Karpas-422 (cell line): ENCODE measurements around the gene LRRC23. TPM values are rescaled to one million over a fixed set of nuclear protein-coding genes. Genes with fewer than 3 reads are reported as not detected.
"Not testable (repeated sequence)": the region's sequence is repeated elsewhere in the genome, so short reads cannot be mapped to it uniquely, and the experiment has no call there.

ENCODE experiments used
- DNase-seq: peaks from one replicate; pipeline ENCODE4 v3.0.0-alpha.2; 2015
- H2AFZ ChIP-seq: fragments of 200-600 bp; sonication (generic); 2 replicates; pipeline ENCODE4 v1.6.1; 2014; ENCODE audit warnings: antibody characterized with exemption, low read length, mixed read lengths
- H3K27ac ChIP-seq: fragments of 200-600 bp; sonication (generic); 2 replicates; pipeline ENCODE4 v1.5.1; 2014; ENCODE audit warnings: mild to moderate bottlenecking, low read length, moderate library complexity
- H3K27me3 ChIP-seq: fragments of 200-600 bp; sonication (generic); 2 replicates; pipeline ENCODE4 v1.6.1; 2014; ENCODE audit warnings: low read length, mixed read lengths
- H3K36me3 ChIP-seq: fragments of 200-600 bp; sonication (generic); 2 replicates; pipeline ENCODE4 v1.6.1; 2014; ENCODE audit warnings: low read length, mixed read lengths; ENCODE audit not compliant: insufficient read depth
- H3K4me1 ChIP-seq: fragments of 200-600 bp; sonication (generic); 2 replicates; pipeline ENCODE4 v1.6.1; 2014; ENCODE audit warnings: mild to moderate bottlenecking, low read length, mixed read lengths
- H3K4me2 ChIP-seq: fragments of 200-600 bp; sonication (generic); 2 replicates; pipeline ENCODE4 v1.6.1; 2014; ENCODE audit warnings: low read length, low read depth, mild to moderate bottlenecking; ENCODE audit not compliant: poor library complexity, severe bottlenecking
- H3K4me3 ChIP-seq: fragments of 200-600 bp; sonication (generic); 2 replicates; pipeline ENCODE4 v1.5.1; 2014; ENCODE audit warnings: mild to moderate bottlenecking, antibody characterized with exemption, low read length, mixed read lengths
- H3K79me2 ChIP-seq: fragments of 200-600 bp; sonication (generic); 2 replicates; pipeline ENCODE4 v1.6.1; 2014; ENCODE audit warnings: mild to moderate bottlenecking, low read length, mixed read lengths
- H3K9ac ChIP-seq: fragments of 200-600 bp; sonication (generic); 2 replicates; pipeline ENCODE4 v1.6.0; 2014; ENCODE audit warnings: low read length
- H3K9me2 ChIP-seq: fragments of 200-600 bp; sonication (generic), shearing (Covaris generic); replicated peaks from 2 replicates; pipeline ENCODE4 v1.6.0; 2014; ENCODE audit warnings: mild to moderate bottlenecking, low read length, moderate library complexity; ENCODE audit not compliant: insufficient read depth
- H3K9me3 ChIP-seq: fragments of 300-700, 200-600 bp; sonication (generic); 2 replicates; pipeline ENCODE4 v1.6.1; 2014; ENCODE audit warnings: low read length, mixed read lengths
- H4K20me1 ChIP-seq: fragments of 200-600 bp; sonication (generic); 2 replicates; pipeline ENCODE4 v1.6.1; 2014; ENCODE audit warnings: mild to moderate bottlenecking, antibody characterized with exemption, low read length, low read depth; ENCODE audit not compliant: insufficient read depth
- total RNA-seq: library from RNA; depleted of rRNA; stranded (reverse); fragments of >200 nt; shearing (Covaris generic); gene quantifications from 2 replicates; pipeline ENCODE4 v1.2.3, GENCODE V29; 2014; ENCODE audit warnings: low replicate concordance

LRRC23 gene
- total RNA-seq, 1 experiment from 2014 or later, result 9.7 TPM

- Histone ChIP-seq H3K9ac (peak overlapping the region; percentile 64), H3K4me2 (peak overlapping the region; percentile 68), H3K79me2 (no peaks in the 10 kb centered on the region)
These were observed 13.0 kb upstream of the LRRC23 start for GRCh38 chr12:6891646-6892001.

GRCh38 chr12:6892683-6893082 is 11.9 kb upstream of the LRRC23 start:
- H3K4me1 ChIP-seq, result peaks cover 14% of the 10 kb centered on the region

More at GRCh38 chr12:6891646-6892001, 13.0 kb upstream of the LRRC23 start:
- Histone ChIP-seq H3K4me1 (peaks cover 14% of the 10 kb centered on the region), H3K4me3 (peak overlapping the region; percentile 57; the same call in 1 of the 2 replicates), H3K27ac (no peak overlapping the region), H3K9me2 (no peaks in the 10 kb centered on the region), H3K36me3 (peaks cover 4% of the 10 kb centered on the region; the same call in 1 of the 2 replicates), H3K9me3 (no peaks in the 10 kb centered on the region), H3K27me3 (no peaks in the 10 kb centered on the region), H4K20me1 (no peaks in the 10 kb centered on the region), H2AFZ (peak overlapping the region; percentile 93; the same call in 1 of the 2 replicates)
- no peak for DNase-seq

GRCh38 chr12:6894321-6894720 is 10.3 kb upstream of the LRRC23 start:
- DNase-seq, result no peak
- no peak overlapping the region for H2AFZ ChIP-seq
- H3K4me3 ChIP-seq, result no peak overlapping the region
- peaks cover 14% of the 10 kb centered on the region for H3K4me1 ChIP-seq
- no peaks in the 10 kb centered on the region for H3K9me3 ChIP-seq
- no peaks in the 10 kb centered on the region for H3K79me2 ChIP-seq
- no peak overlapping the region for H3K9ac ChIP-seq
- H3K9me2 ChIP-seq, result no peaks in the 10 kb centered on the region
- no peaks in the 10 kb centered on the region for H3K27me3 ChIP-seq
- no peaks in the 10 kb centered on the region for H4K20me1 ChIP-seq
- H3K36me3 ChIP-seq, result no peaks in the 10 kb centered on the region
- H3K4me2 ChIP-seq, result no peak overlapping the region
- H3K27ac ChIP-seq, result no peak overlapping the region

More at GRCh38 chr12:6892683-6893082, 11.9 kb upstream of the LRRC23 start:
- not testable (repeated sequence) for H3K4me3 ChIP-seq, H3K9me3 ChIP-seq, DNase-seq, H3K36me3 ChIP-seq, H3K27me3 ChIP-seq, H3K79me2 ChIP-seq, H2AFZ ChIP-seq, H3K9ac ChIP-seq, H3K9me2 ChIP-seq, H3K27ac ChIP-seq, H3K4me2 ChIP-seq, H4K20me1 ChIP-seq

GRCh38 chr12:6896846-6897435 is 7.7 kb upstream of the LRRC23 start:
- no peaks in the 10 kb centered on the region for H3K9me2 ChIP-seq
- no peaks in the 10 kb centered on the region for H3K36me3 ChIP-seq
- 0 out of 2 replicates have a peak overlapping the region, but pooled peaks have one; percentile 7 for H3K9ac ChIP-seq
- no peaks in the 10 kb centered on the region for H3K27me3 ChIP-seq
- peaks cover 4% of the 10 kb centered on the region; the same call in 1 of the 2 replicates for H3K4me1 ChIP-seq
- DNase-seq, result no peak
- no peak overlapping the region for H3K4me2 ChIP-seq
- H3K9me3 ChIP-seq, result no peaks in the 10 kb centered on the region
- H4K20me1 ChIP-seq, result no peaks in the 10 kb centered on the region
- no peak overlapping the region for H3K4me3 ChIP-seq
- H3K79me2 ChIP-seq, result no peaks in the 10 kb centered on the region
- H2AFZ ChIP-seq, result no peak overlapping the region
- H3K27ac ChIP-seq, result no peak overlapping the region

GRCh38 chr12:6899427-6899826 is 5.2 kb upstream of the LRRC23 start:
- H3K4me3 ChIP-seq, result no peak overlapping the region
- H3K79me2 ChIP-seq, result no peaks in the 10 kb centered on the region
- no peak overlapping the region for H3K9ac ChIP-seq
- no peaks in the 10 kb centered on the region for H4K20me1 ChIP-seq
- H3K27ac ChIP-seq, result no peak overlapping the region
- H3K4me2 ChIP-seq, result no peak overlapping the region
- DNase-seq, result no peak
- no peaks in the 10 kb centered on the region for H3K27me3 ChIP-seq
- H3K9me2 ChIP-seq, result no peaks in the 10 kb centered on the region
- H3K9me3 ChIP-seq, result no peaks in the 10 kb centered on the region
- H2AFZ ChIP-seq, result no peak overlapping the region
- H3K36me3 ChIP-seq, result no peaks in the 10 kb centered on the region
- peaks cover 16% of the 10 kb centered on the region for H3K4me1 ChIP-seq

- Histone ChIP-seq H4K20me1 (no peaks in the 10 kb centered on the region), H3K9ac (no peak overlapping the region), H3K4me1 (peaks cover 19% of the 10 kb centered on the region), H3K79me2 (no peaks in the 10 kb centered on the region), H3K36me3 (no peaks in the 10 kb centered on the region), H3K9me3 (no peaks in the 10 kb centered on the region), H2AFZ (no peak overlapping the region), H3K27me3 (no peaks in the 10 kb centered on the region), H3K9me2 (no peaks in the 10 kb centered on the region), H3K27ac (no peak overlapping the region), H3K4me3 (no peak overlapping the region), H3K4me2 (no peak overlapping the region)
- DNase-seq, result no peak
These were observed 4.6 kb upstream of the LRRC23 start for GRCh38 chr12:6899837-6900519.

GRCh38 chr12:6902448-6902847 is 2.2 kb upstream of the LRRC23 start:
- Histone ChIP-seq H3K9me3 (no peaks in the 10 kb centered on the region), H3K4me3 (no peak overlapping the region), H3K4me2 (no peak overlapping the region), H3K4me1 (peaks cover 24% of the 10 kb centered on the region), H4K20me1 (no peaks in the 10 kb centered on the region), H3K36me3 (no peaks in the 10 kb centered on the region), H3K27ac (no peak overlapping the region), H3K27me3 (no peaks in the 10 kb centered on the region), H3K9me2 (no peaks in the 10 kb centered on the region), H2AFZ (no peak overlapping the region), H3K79me2 (no peaks in the 10 kb centered on the region), H3K9ac (no peak overlapping the region)
- no peak for DNase-seq

GRCh38 chr12:6903722-6904121 is 900 bp upstream of the LRRC23 start:
- Histone ChIP-seq H2AFZ (peak overlapping the region; percentile 88), H3K9me3 (no peaks in the 10 kb centered on the region), H4K20me1 (no peaks in the 10 kb centered on the region), H3K9ac (0 out of 2 replicates have a peak overlapping the region, but pooled peaks have one; percentile 22), H3K27ac (no peak overlapping the region; the same call in 1 of the 2 replicates), H3K4me2 (peak overlapping the region; percentile 84), H3K9me2 (no peaks in the 10 kb centered on the region), H3K36me3 (no peaks in the 10 kb centered on the region), H3K4me1 (peaks cover 24% of the 10 kb centered on the region), H3K27me3 (no peaks in the 10 kb centered on the region), H3K79me2 (no peaks in the 10 kb centered on the region), H3K4me3 (peak overlapping the region; percentile 71; the same call in 1 of the 2 replicates)
- DNase-seq, result no peak
